ENCODE data around the gene FRMPD4. TPM values are rescaled to one million over a fixed set of nuclear protein-coding genes. Genes with fewer than 3 reads are reported as not detected.

FRMPD4 gene
- polyA plus RNA-seq, 3 donors = 0.09 to 0.16 (median 0.10) TPM

GRCh38 chrX:12647230-12647629 is 509.0 kb downstream of the FRMPD4 start:
- no peak for DNase-seq

GRCh38 chrX:12648995-12649394 is 510.7 kb downstream of the FRMPD4 start:
- no peak for DNase-seq

DNA sequence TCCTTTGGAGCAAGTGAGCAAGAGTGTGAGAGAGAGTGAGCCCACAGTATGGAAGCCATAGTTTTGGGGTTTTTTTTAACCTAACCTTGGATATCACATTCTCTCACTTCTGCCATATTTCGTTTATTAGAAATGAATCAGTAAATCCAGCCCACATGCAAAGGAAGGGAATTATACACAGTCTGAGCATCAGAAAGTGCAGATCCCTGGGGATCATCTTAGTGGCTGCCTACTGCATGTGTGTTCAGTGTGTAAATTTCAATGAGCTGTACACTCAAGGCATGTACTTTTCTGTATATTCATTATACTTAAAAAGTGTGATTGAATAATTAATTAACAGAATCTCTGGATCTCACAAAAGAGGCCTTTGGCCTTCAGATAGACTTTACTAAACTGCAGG is 519.2 kb downstream of the FRMPD4 start:
- no peak for DNase-seq

DNA sequence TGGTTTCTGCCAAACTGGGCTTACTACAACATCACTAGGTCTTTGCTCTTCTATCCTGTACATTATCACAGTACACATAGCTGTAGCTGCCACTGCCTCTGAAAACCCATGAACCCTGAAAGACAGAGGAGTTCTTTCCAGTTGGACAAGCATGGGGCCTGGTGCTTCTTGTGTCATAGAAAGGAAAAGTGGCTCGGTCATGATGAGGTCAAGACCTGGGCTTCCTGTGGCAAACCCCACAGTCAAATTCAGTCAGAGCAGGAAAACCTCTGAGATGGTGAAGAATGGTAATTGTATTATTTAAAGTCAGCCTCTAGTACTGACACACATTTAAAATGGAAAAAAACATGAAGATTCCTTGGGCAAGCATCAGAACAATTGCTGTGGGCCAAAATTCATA is 519.6 kb downstream of the FRMPD4 start:
- DNase-seq = no peak

DNA sequence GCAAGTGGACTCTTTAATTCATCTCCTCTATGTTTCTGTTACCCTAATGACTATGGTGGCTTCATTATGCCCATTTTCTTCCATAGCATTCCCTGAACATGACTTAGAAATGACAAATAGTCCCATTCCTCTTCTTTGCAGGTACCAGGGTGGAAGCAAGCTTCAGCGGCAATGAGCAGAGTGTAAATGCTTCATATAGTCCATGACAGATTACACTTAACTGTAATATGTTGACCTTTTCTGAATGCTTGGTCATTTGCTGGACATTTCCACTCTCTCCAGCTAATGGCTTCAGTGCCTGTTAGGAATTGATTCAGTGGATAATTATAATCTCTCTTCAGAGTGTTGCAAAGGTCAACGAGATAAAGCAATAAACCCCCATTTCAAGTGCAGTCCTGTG is 523.2 kb downstream of the FRMPD4 start:
- no peak for DNase-seq

- DNase-seq = no peak
Measured at GRCh38 chrX:12672367-12673106, 534.3 kb downstream of the FRMPD4 start.

- no peak for DNase-seq
Measured at GRCh38 chrX:12673487-12673886, 535.2 kb downstream of the FRMPD4 start.

DNA sequence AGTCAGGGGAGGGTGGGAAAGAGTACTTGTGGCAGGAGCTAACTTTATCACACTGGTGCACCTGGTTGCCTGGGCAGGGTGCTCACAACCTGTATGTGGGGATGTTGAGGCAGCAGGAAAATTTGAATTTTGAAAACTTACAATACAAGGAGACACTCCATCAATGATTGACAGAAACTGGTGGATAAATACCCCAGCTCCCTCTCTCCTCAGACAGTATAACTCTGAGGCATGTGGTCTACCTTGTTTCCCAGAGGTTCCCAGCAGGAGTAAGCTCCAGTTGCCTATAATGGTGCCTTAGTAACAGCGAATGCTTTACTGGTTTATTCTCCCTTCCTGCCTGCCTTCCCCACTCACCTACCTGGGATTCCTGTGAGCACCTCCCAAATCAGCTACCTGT is 541.2 kb downstream of the FRMPD4 start:
- DNase-seq = no peak

GRCh38 chrX:12681047-12681446 is 542.8 kb downstream of the FRMPD4 start:
- no peak for DNase-seq

DNA sequence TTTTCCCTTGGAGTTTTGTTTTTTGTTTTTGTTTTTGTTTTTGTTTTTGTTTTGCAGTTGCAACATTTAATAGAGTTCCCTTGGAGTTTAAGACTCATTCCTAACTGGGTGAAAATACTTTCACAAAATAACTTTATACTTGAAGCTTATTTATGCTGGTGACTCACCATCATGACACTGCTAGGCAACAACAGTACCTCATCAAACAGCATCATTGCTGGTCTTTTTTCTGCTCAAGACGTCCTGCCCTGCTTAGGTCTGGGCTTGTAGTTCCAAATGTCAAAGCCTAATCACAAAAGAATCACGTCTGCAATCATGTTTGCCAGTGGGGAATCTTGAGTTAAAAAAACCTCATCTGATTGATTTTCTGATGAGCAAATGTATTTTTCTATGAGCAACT is 547.3 kb downstream of the FRMPD4 start:
- no peak for DNase-seq

DNA sequence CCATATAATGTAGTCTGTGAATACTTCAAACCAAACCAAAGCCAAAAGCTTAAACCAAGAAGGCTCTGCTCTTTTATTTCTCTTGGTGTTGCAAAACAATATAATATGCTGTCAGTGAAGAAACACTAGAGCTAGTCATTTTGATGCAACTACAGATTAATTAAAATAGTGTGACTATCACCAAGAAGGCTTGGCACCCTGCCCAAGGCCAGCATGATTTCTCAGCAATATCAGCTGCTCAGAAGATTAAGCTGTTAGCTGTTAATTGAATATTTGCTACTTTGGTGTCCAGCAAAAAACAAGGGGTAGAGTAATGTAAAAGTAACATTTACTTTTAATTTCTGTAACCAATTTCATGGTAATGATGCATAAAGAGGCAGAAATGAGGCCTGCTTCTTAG is 548.1 kb downstream of the FRMPD4 start:
- DNase-seq = no peak

- DNase-seq = no peak
Measured at GRCh38 chrX:12690646-12691045, 552.4 kb downstream of the FRMPD4 start.

GRCh38 chrX:12693754-12694153 is 555.5 kb downstream of the FRMPD4 start:
- no peak for DNase-seq

DNA sequence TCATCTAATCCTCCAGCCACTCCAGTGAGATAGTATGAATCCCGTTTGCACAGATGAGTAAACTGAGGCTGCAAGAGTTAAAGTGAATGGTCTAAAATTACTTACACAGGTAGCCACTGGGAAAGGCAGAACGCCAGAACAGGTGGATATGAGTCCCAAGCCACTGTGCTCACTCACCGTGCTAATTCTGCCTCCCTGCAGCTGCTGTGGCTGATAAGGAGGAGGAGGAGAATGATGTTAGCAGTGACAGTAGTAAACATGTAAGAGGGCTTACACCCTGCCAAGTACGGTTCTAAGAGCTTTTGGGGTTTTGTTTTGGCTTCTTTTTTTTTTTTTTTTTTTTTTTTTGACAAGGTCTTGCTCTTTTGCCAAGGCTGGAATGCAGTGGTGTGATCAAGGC is 562.5 kb downstream of the FRMPD4 start:
- no peak for DNase-seq

DNA sequence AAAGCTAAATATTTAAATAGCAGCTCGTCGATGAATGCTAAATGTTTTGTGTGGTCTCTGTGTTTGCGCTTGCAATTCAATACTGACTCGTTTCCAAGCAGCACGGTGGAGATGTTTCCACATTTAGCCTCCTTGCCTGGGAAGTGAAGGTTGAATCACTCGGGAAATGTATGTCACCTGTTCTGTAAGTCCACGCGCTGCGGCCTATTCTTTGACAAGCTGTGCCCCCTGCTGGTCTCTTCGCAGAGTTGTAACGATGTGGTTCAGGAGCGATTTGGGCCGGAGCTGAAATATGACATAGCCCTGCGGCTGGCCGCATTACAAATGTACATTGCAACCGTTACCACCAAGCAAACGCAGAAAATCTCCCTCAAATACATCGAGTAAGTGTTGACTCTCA is 563.4 kb downstream of the FRMPD4 start:
- peak; percentile 64 for DNase-seq

GRCh38 chrX:12702509-12703091 is 564.3 kb downstream of the FRMPD4 start:
- peak; percentile 5 for DNase-seq

- DNase-seq = no peak
Measured at GRCh38 chrX:12704706-12705105, 566.4 kb downstream of the FRMPD4 start.

GRCh38 chrX:12709047-12709446 is 570.8 kb downstream of the FRMPD4 start:
- DNase-seq = no peak

DNA sequence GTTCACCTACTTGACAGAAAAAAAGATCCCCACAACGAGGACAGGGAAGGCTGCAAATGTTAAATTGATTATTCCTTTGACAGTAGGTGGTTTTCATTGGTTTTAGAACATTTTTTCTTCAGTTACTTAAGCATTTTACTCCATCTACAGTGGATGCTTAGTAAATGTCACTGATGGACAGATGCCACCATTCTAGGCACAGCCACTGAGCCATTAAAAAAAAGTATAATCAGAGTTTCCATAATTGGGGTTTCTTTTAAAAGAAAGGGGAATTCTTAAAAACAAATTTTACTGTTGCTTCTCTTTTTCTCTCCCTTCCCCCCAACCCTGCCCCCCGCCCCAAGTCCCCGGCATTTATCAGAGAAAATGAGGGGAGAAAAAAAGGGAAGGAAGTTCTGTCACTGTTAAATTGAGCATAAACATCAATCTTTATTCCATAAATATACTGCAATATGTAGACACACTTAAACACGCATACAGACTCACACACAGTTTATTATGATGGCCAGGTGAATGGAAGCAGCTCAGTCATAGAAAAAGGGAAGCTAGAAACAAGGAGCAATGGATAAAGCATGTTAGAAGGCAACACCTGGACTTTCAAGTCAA is 573.3 kb downstream of the FRMPD4 start:
- no peak for DNase-seq

GRCh38 chrX:12716574-12716973 is 578.3 kb downstream of the FRMPD4 start:
- no peak for DNase-seq

DNA sequence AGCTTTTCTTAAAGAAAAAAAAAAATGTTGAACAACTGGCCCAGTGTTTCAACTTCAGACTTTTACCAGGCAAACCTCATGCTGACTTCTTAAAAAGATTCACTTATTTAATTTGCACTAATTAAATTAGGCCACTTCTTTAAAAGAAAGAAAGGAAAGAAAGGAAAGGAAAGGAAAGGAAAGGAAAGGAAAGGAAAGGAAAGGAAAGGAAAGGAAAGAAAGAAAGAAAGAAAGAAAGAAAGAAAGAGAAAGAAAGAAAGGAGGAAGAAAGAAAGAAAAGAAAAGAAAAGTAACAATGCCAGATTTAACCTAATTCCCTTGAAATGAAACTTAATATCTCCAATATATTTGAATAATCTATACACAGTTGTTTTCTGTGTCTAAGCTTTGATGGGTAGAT is 581.6 kb downstream of the FRMPD4 start:
- DNase-seq = no peak

DNA sequence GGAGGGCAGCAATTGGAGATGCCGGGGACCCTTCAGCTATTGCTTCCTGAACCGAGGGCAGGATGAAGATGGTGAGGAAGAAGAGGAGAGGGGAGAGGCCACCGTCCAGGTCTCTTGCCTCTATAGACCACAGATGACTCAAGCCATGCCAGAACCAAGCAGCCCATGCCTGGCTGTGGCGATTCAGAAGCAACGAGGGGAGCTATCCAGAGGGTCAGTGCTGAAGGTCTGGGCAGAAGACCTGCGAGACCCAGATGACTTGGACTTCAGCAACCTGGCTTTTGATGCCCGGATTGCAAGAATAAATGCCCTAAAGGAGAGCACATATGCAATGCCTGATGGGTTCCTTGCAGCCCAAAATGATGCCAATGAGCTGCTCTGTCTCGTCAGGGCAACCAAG is 582.8 kb downstream of the FRMPD4 start:
- DNase-seq = peak; percentile 23

DNA sequence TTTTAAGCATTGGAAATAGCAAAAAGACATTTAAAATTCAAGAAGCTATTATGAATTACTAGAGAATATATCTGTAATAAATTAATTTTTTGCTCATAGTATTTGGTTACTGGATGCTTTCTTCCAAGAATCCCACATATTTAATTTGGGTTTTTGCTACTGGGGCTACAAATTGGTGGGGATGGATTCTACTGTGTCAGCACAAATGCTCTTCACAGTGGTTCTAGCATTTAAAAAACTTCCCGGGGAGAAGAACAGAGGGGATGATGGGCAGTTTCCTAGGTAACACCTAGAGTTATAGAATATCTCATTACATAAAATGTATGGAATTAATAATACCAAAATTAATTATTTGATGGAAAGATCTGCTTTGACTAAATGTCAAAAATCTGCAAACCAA is 584.0 kb downstream of the FRMPD4 start:
- no peak for DNase-seq

- DNase-seq = no peak
Measured at GRCh38 chrX:12741416-12741815, 603.1 kb downstream of the FRMPD4 start.
